ENCODE measurements around the gene TMEM225B.
"Not testable (repeated sequence)": the region's sequence is repeated elsewhere in the genome, so short reads cannot be mapped to it uniquely, and the experiment has no call there.

TMEM225B gene

DNA sequence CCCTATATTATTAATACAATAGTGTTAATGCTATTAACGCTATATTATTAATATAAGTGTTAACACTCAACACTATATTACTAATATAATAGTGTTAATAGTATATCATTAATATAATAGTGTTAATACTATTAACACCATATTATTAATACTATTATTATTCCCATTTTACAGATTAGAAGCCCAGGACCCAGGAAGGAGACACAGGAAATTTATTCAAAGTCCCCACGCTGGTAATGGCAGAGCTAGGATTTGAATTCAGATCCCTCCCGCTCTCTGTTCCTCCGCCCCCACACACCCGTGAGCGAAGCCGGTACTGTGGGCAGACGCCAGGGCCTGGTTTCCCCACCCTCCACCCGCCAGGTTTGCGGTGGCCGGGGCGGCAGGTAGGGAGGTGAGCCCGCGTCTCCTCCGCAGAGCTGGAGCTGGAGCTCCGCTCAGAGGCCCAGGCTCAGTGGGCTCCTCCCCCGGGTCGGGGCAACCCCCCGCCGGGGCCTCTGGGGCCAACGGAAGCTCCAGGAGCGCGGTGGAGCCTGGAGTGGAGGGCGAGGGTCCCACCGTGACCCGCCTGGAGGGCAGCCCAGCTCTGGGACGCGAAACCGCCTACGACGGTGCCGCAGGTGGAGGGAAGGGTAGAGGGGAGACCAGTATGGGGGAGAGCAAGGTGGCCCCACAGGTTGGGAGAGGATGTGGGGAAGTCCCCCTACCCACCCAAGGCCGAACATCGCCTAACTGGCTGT, at the start of gene TMEM225B:
Gene TMEM225B, plus strand, starts transcription at position 506 of the 740 bp plus-strand sequence. CDS start 6,122 bp downstream, outside the sequence.
- no peak for DNase-seq

DNA sequence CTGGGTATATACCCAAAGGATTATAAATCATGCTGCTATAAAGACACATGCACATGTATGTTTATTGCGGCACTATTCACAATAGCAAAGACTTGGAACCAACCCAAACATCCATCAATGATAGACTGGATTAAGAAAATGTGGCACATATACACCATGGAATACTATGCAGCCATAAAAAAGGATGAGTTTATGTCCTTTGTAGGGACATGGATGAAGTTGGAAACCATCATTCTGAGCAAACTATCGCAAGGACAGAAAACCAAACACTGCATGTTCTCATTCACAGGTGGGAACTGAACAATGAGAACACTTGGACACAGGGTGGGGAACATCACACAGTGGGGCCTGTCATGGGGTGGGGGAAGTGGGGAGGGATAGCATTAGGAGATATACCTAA, 48.5 kb upstream of the TMEM225B start:
- DNase-seq = not testable (repeated sequence)

DNA sequence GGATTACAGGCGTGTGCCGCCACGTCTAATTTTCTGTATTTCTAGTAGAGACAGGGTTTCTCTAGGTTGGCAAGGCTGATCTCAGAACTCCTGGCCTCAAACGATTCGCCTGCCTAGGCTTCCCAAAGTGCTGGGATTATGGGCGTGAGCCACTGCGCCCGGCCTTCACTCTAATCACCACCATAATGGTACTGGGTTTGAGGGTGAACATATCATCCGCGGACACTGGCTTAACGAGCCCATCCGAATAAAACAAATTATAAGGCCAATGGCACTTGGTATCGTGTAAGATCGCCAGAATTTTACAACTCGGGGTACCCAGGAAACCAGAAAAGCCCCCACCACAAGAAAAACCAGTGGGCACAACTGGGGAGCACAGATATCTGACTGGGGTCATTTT, 46.7 kb upstream of the TMEM225B start:
- no peak for DNase-seq

GRCh38 chr7:99551767-99552463, 46.2 kb upstream of the TMEM225B start, which contains the start of gene FAM200A:
Gene FAM200A, minus strand, starts transcription at chr7:99552114. Its CDS starts 3,707 bp downstream, at chr7:99548407.
- DNase-seq = peak; percentile 93

DNA sequence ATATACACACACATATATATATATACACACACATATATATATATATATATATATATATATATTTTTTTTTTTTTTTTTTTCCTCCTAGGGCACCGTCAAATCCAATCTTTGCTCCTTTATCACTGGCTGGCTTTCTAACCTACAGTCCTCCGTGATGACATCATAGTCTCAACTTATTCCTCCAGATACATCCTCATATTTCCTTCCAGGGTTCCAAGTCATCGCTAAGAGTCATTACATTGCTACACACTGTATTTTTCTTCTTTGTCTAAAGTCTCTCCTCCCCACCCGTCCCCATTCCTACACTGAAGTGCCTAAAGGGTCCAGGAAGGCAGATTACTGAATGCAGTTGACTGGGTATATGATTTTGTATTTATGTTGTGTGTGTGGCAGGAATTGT, 45.0 kb upstream of the TMEM225B start:
- no peak for DNase-seq

DNA sequence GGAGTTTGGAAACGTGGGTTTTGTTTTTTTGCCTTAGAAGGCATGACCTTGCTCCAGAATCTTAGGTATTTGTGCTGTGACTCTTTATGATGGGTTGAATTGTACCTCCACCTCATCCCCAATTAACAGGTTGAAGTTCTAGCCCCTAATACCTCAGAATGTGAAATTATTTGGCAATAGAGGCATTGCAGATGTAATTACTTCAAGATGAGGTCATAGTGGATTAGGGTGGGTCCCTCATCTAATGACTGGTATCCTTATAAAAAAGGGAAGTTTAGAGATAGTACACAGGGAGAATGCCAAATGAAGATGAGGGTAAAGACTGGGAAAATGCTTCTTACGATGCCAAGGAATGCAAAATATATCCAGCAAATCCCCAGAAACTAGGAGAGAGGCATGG, 43.1 kb upstream of the TMEM225B start:
- peak; percentile 18 for DNase-seq

DNA sequence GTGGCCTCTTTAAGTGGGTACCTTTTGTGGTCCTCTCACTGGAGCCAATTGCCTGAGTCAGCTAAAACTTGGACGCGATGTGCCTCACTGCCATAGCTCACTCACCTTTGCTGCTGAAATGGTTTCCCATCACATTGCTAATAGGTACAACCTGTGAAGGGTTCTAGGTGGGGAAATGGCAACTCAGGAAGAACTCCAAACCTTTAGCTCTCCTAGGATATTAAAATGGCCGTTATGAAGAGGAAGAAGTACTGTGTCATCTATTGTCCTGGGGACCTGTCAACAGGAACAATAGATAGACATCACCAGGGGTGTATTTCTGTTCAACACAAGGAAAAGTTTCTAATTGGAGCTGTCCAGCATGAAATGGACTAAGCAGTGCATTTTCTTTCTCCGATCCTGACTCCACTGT, 40.9 kb upstream of the TMEM225B start:
- DNase-seq = no peak

DNA sequence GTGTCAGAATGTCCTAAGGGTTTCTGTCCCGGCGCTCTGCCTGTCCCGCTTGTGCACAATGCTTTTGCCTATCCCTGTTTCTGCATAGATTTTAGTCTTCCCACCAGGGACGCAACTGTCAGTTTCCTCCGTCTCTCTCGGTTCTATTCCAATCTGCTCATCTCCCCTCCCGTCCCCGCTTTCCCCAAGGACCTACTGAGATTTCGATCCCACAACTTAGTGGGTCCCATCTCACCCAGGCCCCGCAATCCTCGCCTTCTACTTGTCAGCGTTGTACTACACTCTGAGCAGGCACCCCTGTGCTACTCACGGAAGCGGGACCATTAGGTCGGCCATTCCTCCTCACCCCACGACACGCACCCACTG, 40.1 kb upstream of the TMEM225B start:
- DNase-seq = no peak

GRCh38 chr7:99558306-99559174, 39.5 kb upstream of the TMEM225B start, which contains the start of gene ZNF655:
Gene ZNF655, plus strand, starts transcription at chr7:99558642. Its CDS starts 1,918 bp downstream, at chr7:99560560.
- DNase-seq = peak; percentile 93

DNA sequence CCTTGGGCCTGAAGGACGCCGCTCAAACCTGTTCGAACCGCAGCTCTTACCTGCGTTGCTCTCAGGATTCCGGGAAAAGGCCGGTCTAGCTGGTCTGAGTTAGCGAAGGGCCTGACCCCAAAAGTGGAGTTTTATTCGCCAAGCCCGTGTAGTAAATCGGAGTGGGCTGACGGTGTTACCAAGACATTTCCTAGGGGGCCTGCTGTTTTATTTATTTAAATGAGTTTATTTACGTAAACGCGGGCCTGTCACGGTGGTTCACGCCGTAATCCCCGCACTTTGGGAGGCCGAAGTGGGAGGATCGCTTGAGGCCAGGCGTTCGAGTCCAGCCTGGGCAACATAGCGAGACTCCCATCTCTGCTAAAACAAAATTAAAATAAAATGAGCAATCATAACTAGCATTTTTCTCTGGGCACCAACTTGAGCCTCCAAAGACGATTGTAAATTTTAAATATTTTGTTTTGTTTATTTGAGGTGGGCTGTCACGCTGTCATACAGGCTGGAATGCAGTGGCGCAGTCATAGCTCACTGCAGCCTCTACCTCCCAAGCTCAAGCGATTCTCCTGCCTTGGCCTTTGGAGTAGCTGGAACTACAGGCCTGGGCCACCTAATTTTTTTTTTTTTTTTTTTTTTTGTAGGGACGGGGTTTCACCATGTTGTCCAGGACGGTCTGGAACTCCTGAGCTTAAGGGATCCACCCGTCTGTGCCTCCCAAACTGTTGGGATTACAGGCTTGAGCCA, 38.7 kb upstream of the TMEM225B start:
- peak; percentile 32 for DNase-seq

DNA sequence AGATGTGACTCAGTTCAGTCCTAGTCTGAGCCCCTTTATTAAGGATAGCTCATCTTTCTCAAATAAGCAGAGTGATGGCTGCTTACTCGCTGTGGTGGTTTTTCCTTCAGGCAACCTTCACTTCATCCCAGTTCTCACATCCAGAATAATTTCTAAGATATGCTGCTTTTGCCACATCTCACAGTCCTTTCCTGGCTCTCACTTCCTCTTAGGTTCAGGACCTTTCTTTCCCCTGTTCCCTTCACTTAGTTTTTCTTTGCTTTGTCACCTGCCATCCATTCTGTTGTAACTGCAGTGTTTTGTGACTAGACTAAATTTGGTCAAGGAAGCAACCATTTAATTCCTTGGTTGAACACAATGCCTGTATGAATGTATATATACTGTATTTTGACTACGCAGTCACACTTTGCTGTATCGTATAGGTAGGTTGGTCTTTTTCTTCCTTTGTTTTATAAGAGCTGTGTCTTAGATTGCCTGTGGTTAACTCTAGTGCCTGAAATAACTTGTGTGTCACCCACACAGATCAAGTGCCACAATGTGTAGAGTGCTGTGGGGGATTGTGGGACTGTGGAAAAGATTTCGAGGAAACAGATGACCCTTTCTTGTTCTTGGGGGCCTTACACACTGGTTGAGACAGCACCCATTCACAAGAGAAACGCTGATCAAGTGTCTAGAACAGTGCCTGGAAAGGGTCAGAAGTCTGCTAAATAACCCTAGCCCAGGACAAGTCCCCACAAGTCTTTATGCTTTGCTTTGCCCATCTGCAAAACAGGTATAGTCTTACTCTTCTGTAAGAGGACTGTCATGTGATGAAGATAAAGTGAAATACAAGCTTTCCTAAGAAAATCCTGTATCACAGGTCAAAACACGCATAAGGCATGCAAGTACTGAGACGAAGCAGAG, 37.0 kb upstream of the TMEM225B start:
- peak; percentile 31 for DNase-seq

DNA sequence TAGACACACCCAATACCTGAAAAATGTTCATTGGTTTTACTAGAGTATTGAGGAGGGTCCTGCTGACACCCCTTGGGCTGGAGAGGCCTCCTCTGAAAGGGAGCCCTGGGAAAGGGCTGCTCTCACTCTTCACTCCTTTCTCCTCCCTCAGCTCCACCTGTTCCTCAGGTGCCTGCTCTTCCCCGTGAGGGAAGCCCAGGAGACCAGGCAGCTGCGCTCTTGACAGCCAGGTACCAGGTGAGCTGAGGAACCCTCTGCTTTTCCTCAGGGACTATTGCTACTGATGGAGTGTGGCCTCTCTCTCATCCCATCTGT, 36.4 kb upstream of the TMEM225B start:
- DNase-seq = no peak

DNA sequence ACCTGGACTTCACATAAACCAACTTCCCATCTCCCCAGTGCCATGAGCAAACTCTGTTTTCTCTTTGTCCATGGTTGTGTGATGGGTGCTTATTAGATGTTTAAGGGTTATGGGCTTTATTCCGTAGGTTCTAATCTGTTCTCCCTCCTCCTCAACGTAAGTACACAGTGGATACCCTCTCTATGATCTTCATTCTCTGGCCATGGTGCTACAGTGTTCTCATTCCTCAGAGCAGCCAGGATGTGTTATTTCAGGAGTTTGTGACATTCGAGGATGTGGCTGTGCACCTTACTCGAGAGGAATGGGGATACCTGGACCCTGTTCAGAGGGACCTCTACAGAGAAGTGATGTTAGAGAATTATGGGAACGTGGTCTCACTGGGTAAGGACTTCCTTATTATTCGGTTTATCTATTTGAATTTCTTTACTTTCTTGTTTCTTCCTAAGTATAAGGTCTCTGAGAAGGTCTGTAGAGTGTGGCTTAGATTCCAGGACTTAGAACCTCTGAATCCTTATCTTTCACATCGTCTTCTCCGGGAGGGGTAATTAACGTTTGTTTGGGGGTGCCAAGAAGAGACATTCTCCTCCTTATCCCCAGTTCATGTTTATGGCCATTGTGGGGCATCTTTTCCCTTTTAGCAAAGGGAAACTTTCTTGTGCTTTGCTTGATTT, 35.8 kb upstream of the TMEM225B start:
- no peak for DNase-seq

- peak; percentile 83 for DNase-seq
Observed at GRCh38 chr7:99562832-99563231, 35.2 kb upstream of the TMEM225B start.

DNA sequence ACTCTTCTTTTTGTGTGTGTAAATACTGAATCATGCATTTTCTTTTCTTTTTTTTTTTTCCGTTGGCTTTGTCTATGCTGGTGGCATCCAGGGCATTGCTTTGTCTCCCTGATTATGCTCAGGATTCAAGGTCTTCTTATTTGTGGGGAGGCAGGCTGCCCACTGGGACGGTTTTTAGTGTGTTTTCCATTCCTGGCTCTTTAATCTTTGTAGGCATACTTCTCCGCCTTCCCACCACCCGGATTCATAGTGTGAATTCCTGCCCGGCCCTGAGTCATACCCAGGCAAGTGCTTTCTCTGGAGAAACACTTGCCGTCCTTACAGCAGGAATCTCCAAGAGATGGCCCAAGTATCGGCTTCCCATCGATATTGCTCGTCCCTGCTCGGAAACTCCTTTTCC, 34.4 kb upstream of the TMEM225B start:
- no peak for DNase-seq

DNA sequence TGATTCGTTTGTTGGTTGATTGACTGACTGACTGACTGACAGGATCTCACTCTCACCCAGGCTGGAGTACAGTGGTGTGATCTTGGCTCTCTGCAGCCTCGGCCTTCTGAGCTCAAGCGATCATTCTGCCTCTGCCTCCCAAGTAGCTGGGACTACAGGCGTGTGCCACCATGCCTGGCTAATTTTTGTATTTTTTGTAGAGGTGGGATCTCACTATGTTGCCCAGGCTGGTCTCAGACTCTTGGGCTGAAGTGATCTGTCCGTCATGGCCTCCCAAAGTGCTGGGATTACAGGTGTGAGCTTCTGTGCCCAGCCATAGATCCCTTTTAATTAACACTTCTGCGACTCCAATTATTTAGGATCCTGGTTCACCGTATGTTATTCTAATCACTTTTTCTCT, 29.3 kb upstream of the TMEM225B start:
- DNase-seq = not testable (repeated sequence)

DNA sequence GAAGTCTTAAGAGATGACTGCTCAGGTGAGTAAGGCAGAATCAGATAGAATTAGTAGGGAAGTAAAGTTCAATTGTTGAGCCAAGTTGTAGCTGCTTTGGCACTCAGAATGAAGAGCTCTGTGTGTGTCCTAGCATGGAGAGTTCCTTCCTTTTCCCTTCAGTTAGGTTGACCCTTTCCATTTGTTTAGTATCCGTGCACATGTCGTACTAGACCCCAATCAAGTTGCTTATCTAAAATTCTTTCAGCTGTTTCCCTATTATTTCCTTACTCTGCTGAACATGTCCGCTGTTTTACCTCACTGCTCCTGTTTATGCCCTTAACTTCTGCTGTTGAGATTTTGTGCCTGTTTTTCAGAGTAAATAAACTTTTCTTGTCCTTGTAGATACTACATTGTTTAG, 26.3 kb upstream of the TMEM225B start:
- DNase-seq = no peak

DNA sequence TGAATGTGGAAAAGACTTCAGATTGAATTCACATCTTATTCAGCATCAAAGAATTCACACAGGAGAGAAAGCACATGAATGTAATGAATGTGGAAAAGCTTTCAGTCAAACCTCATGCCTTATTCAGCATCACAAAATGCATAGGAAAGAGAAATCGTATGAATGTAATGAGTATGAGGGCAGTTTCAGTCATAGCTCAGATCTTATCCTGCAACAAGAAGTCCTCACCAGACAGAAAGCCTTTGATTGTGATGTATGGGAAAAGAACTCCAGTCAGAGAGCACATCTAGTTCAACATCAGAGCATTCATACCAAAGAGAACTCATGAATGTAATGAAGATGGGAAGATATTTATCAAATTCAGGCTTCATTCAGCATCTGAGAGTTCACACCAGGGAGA, 24.8 kb upstream of the TMEM225B start:
- DNase-seq = no peak

- DNase-seq = no peak
Observed at GRCh38 chr7:99576251-99576650, 21.8 kb upstream of the TMEM225B start.

GRCh38 chr7:99579281-99579955, 18.6 kb upstream of the TMEM225B start:
- no peak for DNase-seq
